Tibial artery (tissue), 4 donors: ENCODE measurements around the gene PRLR.

ENCODE experiments used
- DNase-seq, 2 donors: peaks; one replicate each; pipeline ENCODE4 v3.0.0-alpha.2; 2019
- H3K27ac ChIP-seq, 2 donors: fragments of 200-600 bp; sonication (generic) in 1 of 2; 1 replicate in 1 of 2; 2 replicates in 1 of 2; pipeline ENCODE4 v1.5.1; 2018 to 2019; ENCODE audit warnings: mild to moderate bottlenecking in 1 of 2
- H3K27me3 ChIP-seq, 2 donors: fragments of 200-600 bp; sonication (generic) in 1 of 2; one replicate each; pipeline versions ENCODE4 v1.5.1 to v1.6.0; 2016 to 2019
- H3K36me3 ChIP-seq, 3 donors: fragments of 200-600 bp; sonication (generic) in 2 of 3; one replicate each; pipeline ENCODE4 v1.5.1; 2016 to 2019; ENCODE audit warnings: mild to moderate bottlenecking in 2 of 3
- H3K4me1 ChIP-seq, 4 donors: fragments of 200-600 bp; sonication (generic) in 2 of 4; 1 replicate in 3 of 4; 2 replicates in 1 of 4; pipeline ENCODE4 v1.5.1; 2016 to 2019
- H3K4me3 ChIP-seq, 2 donors: fragments of 200-600 bp; sonication (generic) in 1 of 2; 1 replicate in 1 of 2; 2 replicates in 1 of 2; pipeline ENCODE4 v1.5.1; 2018 to 2019; ENCODE audit warnings: mild to moderate bottlenecking in 2 of 2
- H3K9me3 ChIP-seq, 3 donors: fragments of 200-600 bp; sonication (generic) in 1 of 3; one replicate each; pipeline ENCODE4 v1.5.1; 2016 to 2019
- CTCF ChIP-seq, 2 experiments: fragments of 200-600 bp in 1 of 2; fragments of 450-650 bp in 1 of 2; IDR thresholded peaks; one replicate each; pipeline ENCODE4 v1.5.1; 2017 to 2019; ENCODE audit warnings: antibody characterized with exemption in 2 of 2, mild to moderate bottlenecking in 1 of 2, moderate library complexity in 1 of 2
- intact Hi-C: fragments of 100-400 bp; cut with DNase I; formaldehyde crosslinking; loops from one replicate; pipeline ENCODE4 v1.15.0; 2023; ENCODE audit warnings: low total_unique reads

Gene PRLR

DNA sequence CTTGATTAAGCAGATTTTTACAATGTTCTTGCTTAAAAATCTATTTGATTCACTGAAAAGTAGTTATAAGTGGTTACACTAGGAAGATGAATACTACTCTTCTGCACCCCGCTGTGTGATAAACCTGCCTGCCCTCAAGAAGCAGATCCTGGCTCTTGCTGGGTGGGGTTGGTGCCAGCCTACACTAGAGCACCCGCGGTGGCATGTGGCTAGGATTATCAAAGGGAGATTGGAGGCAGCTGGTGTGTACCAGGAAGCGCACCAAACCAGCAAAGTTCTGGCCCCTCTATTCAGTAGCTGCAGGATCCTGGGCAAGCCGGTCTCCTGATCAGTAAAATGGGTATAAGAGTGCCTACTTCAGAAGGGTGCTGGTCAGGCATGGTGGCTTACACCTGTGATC lies 43.5 kb downstream of the PRLR start:
- DNase-seq: no peak

GRCh38 chr5:35185518-35185917 lies 44.8 kb downstream of the PRLR start:
- no peak for DNase-seq
- intact Hi-C loops: no loop called here
- no peaks in the 10 kb centered on the region for H3K27me3 ChIP-seq
- H3K27ac ChIP-seq: no peak overlapping the region
- no peak overlapping the region for H3K4me3 ChIP-seq
- H3K4me1 ChIP-seq: no peaks in the 10 kb centered on the region
- no peak for TF ChIP-seq CTCF (IDR thresholded peaks at IDR 0.05)
- H3K9me3 ChIP-seq: no peaks in the 10 kb centered on the region
- no peaks in the 10 kb centered on the region for H3K36me3 ChIP-seq

More for the DNA sequence above, 43.5 kb downstream of the PRLR start:
- no peaks in the 10 kb centered on the region for H3K9me3 ChIP-seq
- no peaks in the 10 kb centered on the region for H3K36me3 ChIP-seq
- no peak for TF ChIP-seq CTCF (IDR thresholded peaks at IDR 0.05)
- H3K4me3 ChIP-seq: no peak overlapping the region
- H3K27me3 ChIP-seq: no peaks in the 10 kb centered on the region
- intact Hi-C loops: no loop called here
- no peaks in the 10 kb centered on the region for H3K4me1 ChIP-seq
- no peak overlapping the region for H3K27ac ChIP-seq

DNA sequence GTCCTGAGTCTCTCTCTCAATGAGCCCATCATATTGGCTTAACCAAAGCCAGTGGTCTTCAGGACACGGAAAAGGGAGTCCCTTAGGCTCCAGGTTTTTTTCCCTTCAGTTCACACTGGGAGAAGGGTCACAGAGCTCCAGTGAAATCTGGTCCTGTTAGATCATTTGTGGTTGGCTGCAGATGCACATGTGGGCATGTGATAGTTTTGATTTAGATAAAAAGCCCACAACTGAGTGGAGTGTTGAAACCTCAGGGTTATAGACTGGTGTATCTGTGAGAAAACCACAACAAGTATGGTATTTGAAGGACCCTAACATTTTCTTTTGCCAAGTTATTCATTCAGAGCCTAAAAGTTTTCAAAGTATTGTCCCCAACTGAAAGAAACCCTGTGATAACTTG lies 46.7 kb downstream of the PRLR start:
- Histone ChIP-seq H3K36me3 (no peaks in the 10 kb centered on the region), H3K27me3 (no peaks in the 10 kb centered on the region), H3K27ac (no peak overlapping the region), H3K4me1 (no peaks in the 10 kb centered on the region), H3K9me3 (no peaks in the 10 kb centered on the region), H3K4me3 (no peak overlapping the region)
- intact Hi-C loops: no loop called here
- no peak for DNase-seq
- TF ChIP-seq CTCF (IDR thresholded peaks at IDR 0.05): peak in 1 of 2 experiments; percentile 0

- H3K27me3 ChIP-seq: no peaks in the 10 kb centered on the region
- peak in 1 of 2 donors; percentile 54 for DNase-seq
- H3K36me3 ChIP-seq: no peaks in the 10 kb centered on the region
- TF ChIP-seq CTCF (IDR thresholded peaks at IDR 0.05): peak; percentile 44 to 52
- H3K4me3 ChIP-seq: no peak overlapping the region
- H3K9me3 ChIP-seq: no peaks in the 10 kb centered on the region
- intact Hi-C loops: no loop called here
- H3K4me1 ChIP-seq: no peaks in the 10 kb centered on the region
- no peak overlapping the region for H3K27ac ChIP-seq
These were observed 47.3 kb downstream of the PRLR start for GRCh38 chr5:35182910-35183535.

GRCh38 chr5:35182486-35182885 lies 47.8 kb downstream of the PRLR start:
- intact Hi-C loops: no loop called here

More at GRCh38 chr5:35182486-35182885, 47.8 kb downstream of the PRLR start:
- no peak for TF ChIP-seq CTCF (IDR thresholded peaks at IDR 0.05)
- H3K9me3 ChIP-seq: no peaks in the 10 kb centered on the region
- H3K27me3 ChIP-seq: no peaks in the 10 kb centered on the region
- no peaks in the 10 kb centered on the region for H3K36me3 ChIP-seq
- no peak overlapping the region for H3K4me3 ChIP-seq
- no peaks in the 10 kb centered on the region for H3K4me1 ChIP-seq
- no peak overlapping the region for H3K27ac ChIP-seq
- DNase-seq: no peak
